ACC112 (cell line): ENCODE results near the gene CLCA2.
A peak's percentile ranks its signal among the peaks of the same experiment; 100 is the strongest.

Experiments
- H2AFZ ChIP-seq: fragments of 200-600 bp; sonication (generic); one replicate; pipeline ENCODE4 v1.6.0; 2017; ENCODE audit warnings: antibody characterized with exemption, low read length; ENCODE audit not compliant: unreplicated experiment
- H3K27ac ChIP-seq: fragments of 200-600 bp; sonication (generic); 2 replicates; pipeline ENCODE4 v1.5.1; 2014; ENCODE audit warnings: low read depth, mild to moderate bottlenecking, antibody characterized with exemption, low read length, moderate library complexity
- H3K27me3 ChIP-seq: fragments of 200-600 bp; sonication (generic); 2 replicates; pipeline ENCODE4 v1.6.1; 2014; ENCODE audit warnings: mild to moderate bottlenecking, antibody characterized with exemption, low read length, moderate library complexity, mixed read lengths; ENCODE audit not compliant: insufficient read depth
- H3K36me3 ChIP-seq: fragments of 200-600 bp; sonication (generic); 2 replicates; pipeline ENCODE4 v1.6.1; 2016; ENCODE audit warnings: mild to moderate bottlenecking, antibody characterized with exemption, low read length, moderate library complexity, mixed read lengths; ENCODE audit not compliant: insufficient read depth
- H3K4me1 ChIP-seq: fragments of 200-600 bp; sonication (generic); one replicate; pipeline ENCODE4 v1.6.1; 2016; ENCODE audit warnings: low read length, mixed read lengths; ENCODE audit not compliant: insufficient read depth, unreplicated experiment, control insufficient read depth
- H3K4me3 ChIP-seq: fragments of 200-600 bp; sonication (generic); 2 replicates; pipeline ENCODE4 v1.5.1; 2014; ENCODE audit warnings: mild to moderate bottlenecking, low read depth, low read length
- H3K79me2 ChIP-seq: fragments of 200-600 bp; sonication (generic); one replicate; pipeline ENCODE4 v1.6.0; 2016; ENCODE audit warnings: low read length; ENCODE audit not compliant: control insufficient read depth, unreplicated experiment, insufficient read depth

Gene CLCA2

GRCh38 chr1:86395751-86396497 lies 28.0 kb upstream of the CLCA2 start, which contains the start of gene ODF2L:
TSS of gene ODF2L (minus strand) at chr1:86396323. CDS start at chr1:86387027, 9,296 bp downstream.
- Histone ChIP-seq H3K4me3 (peak within 1 kb of the TSS; percentile 97), H3K79me2 (peaks cover 38% of the 10 kb centered on the region), H2AFZ (peak within 1 kb of the TSS; percentile 95)

GRCh38 chr1:86396498-86396890 lies 27.5 kb upstream of the CLCA2 start:
- H3K27me3 ChIP-seq = no peaks in the 10 kb centered on the region
- peak overlapping the region; percentile 76 for H2AFZ ChIP-seq
- peak overlapping the region; percentile 28; the same call in 1 of the 2 replicates for H3K27ac ChIP-seq
- no peaks in the 10 kb centered on the region for H3K36me3 ChIP-seq
- peaks cover 33% of the 10 kb centered on the region for H3K79me2 ChIP-seq
- peaks cover 20% of the 10 kb centered on the region for H3K4me1 ChIP-seq
- H3K4me3 ChIP-seq = peak overlapping the region; percentile 97

More at GRCh38 chr1:86395751-86396497, 28.0 kb upstream of the CLCA2 start, which contains the start of gene ODF2L:
- peak within 1 kb of the TSS; percentile 57 for H3K27ac ChIP-seq
- H3K4me1 ChIP-seq = peaks cover 20% of the 10 kb centered on the region
- H3K27me3 ChIP-seq = no peaks in the 10 kb centered on the region
- H3K36me3 ChIP-seq = no peaks in the 10 kb centered on the region

GRCh38 chr1:86409416-86410021 lies 14.5 kb upstream of the CLCA2 start:
- Histone ChIP-seq H3K36me3 (no peaks in the 10 kb centered on the region), H3K4me3 (no peak overlapping the region), H3K27me3 (no peaks in the 10 kb centered on the region), H3K79me2 (no peaks in the 10 kb centered on the region), H2AFZ (no peak overlapping the region), H3K4me1 (no peaks in the 10 kb centered on the region), H3K27ac (no peak overlapping the region)

- Histone ChIP-seq H3K4me1 (no peaks in the 10 kb centered on the region), H3K36me3 (no peaks in the 10 kb centered on the region)
Measured at GRCh38 chr1:86410879-86411278, 13.1 kb upstream of the CLCA2 start.

GRCh38 chr1:86416343-86416742 lies 7.6 kb upstream of the CLCA2 start:
- Histone ChIP-seq H3K4me1 (peaks cover 9% of the 10 kb centered on the region), H2AFZ (no peak overlapping the region), H3K27me3 (no peaks in the 10 kb centered on the region), H3K36me3 (no peaks in the 10 kb centered on the region), H3K79me2 (no peaks in the 10 kb centered on the region), H3K27ac (no peak overlapping the region), H3K4me3 (no peak overlapping the region)

More at GRCh38 chr1:86410879-86411278, 13.1 kb upstream of the CLCA2 start:
- Histone ChIP-seq H3K27me3 (no peaks in the 10 kb centered on the region), H3K79me2 (no peaks in the 10 kb centered on the region), H3K27ac (no peak overlapping the region), H3K4me3 (no peak overlapping the region), H2AFZ (no peak overlapping the region)

GRCh38 chr1:86419277-86419903 lies 4.6 kb upstream of the CLCA2 start:
- Histone ChIP-seq H3K79me2 (no peaks in the 10 kb centered on the region), H2AFZ (peak overlapping the region; percentile 28), H3K4me1 (peaks cover 19% of the 10 kb centered on the region), H3K4me3 (no peak overlapping the region), H3K27ac (no peak overlapping the region), H3K27me3 (no peaks in the 10 kb centered on the region), H3K36me3 (no peaks in the 10 kb centered on the region)

- H3K4me3 ChIP-seq = no peak overlapping the region
- H3K4me1 ChIP-seq = peaks cover 19% of the 10 kb centered on the region
- no peak overlapping the region for H2AFZ ChIP-seq
- no peaks in the 10 kb centered on the region for H3K27me3 ChIP-seq
- H3K36me3 ChIP-seq = no peaks in the 10 kb centered on the region
- H3K79me2 ChIP-seq = no peaks in the 10 kb centered on the region
- no peak overlapping the region for H3K27ac ChIP-seq
Measured at GRCh38 chr1:86421601-86422280, 2.2 kb upstream of the CLCA2 start.

GRCh38 chr1:86423473-86423872 lies 498 bp upstream of the CLCA2 start:
- Histone ChIP-seq H3K27ac (no peak overlapping the region), H2AFZ (no peak overlapping the region)

GRCh38 chr1:86429122-86429725 lies 5.3 kb downstream of the CLCA2 start:
- Histone ChIP-seq H3K4me3 (no peak overlapping the region), H3K27ac (peak overlapping the region; percentile 82), H3K4me1 (peaks cover 17% of the 10 kb centered on the region), H3K36me3 (no peaks in the 10 kb centered on the region), H2AFZ (peak overlapping the region; percentile 76), H3K79me2 (no peaks in the 10 kb centered on the region), H3K27me3 (no peaks in the 10 kb centered on the region)

More at GRCh38 chr1:86423473-86423872, 498 bp upstream of the CLCA2 start:
- Histone ChIP-seq H3K79me2 (no peaks in the 10 kb centered on the region), H3K4me3 (no peak overlapping the region), H3K36me3 (no peaks in the 10 kb centered on the region), H3K4me1 (peaks cover 19% of the 10 kb centered on the region), H3K27me3 (no peaks in the 10 kb centered on the region)

- peak overlapping the region; percentile 88 for H2AFZ ChIP-seq
- peaks cover 17% of the 10 kb centered on the region for H3K4me1 ChIP-seq
- H3K36me3 ChIP-seq = no peaks in the 10 kb centered on the region
- peak overlapping the region; percentile 82 for H3K27ac ChIP-seq
- peak overlapping the region; percentile 2; the same call in 1 of the 2 replicates for H3K4me3 ChIP-seq
- H3K79me2 ChIP-seq = no peaks in the 10 kb centered on the region
- no peaks in the 10 kb centered on the region for H3K27me3 ChIP-seq
Measured at GRCh38 chr1:86429835-86430234, 5.9 kb downstream of the CLCA2 start.
